Naive B cell (primary cell): Measurements from ENCODE around the gene MED13L. TPM values are rescaled to one million over a fixed set of nuclear protein-coding genes. Genes with fewer than 3 reads are reported as not detected.

Experiments used
- ATAC-seq, 2 donors: fragments of 150-1000 bp; cut with Tn5 transposase; 2 replicates each; pipeline ENCODE4 v1.10.0; 2021; ENCODE audit warnings: low read depth in 2 of 2, mild to moderate bottlenecking in 2 of 2, moderate library complexity in 2 of 2
- DNase-seq: peaks from one replicate; pipeline ENCODE4 v3.0.0; 2022
- H3K27ac Mint-ChIP-seq, 6 donors: one replicate each; pipeline ENCODE4 v1.8.0; 2020 to 2022; ENCODE audit warnings: mild to moderate bottlenecking in 6 of 6, mixed read lengths in 6 of 6, moderate library complexity in 5 of 6, inconsistent platforms in 2 of 6
- H3K27me3 Mint-ChIP-seq, 3 donors: one replicate each; pipeline ENCODE4 v1.8.0; 2021 to 2022; ENCODE audit warnings: mixed read lengths in 3 of 3, mild to moderate bottlenecking in 1 of 3
- H3K36me3 Mint-ChIP-seq, 2 donors: one replicate each; pipeline ENCODE4 v1.8.0; 2020 to 2022; ENCODE audit warnings: mixed read lengths in 2 of 2, inconsistent platforms in 1 of 2, mild to moderate bottlenecking in 1 of 2
- H3K4me1 Mint-ChIP-seq, 3 donors: one replicate each; pipeline ENCODE4 v1.8.0; 2020 to 2022; ENCODE audit warnings: mixed read lengths in 3 of 3, inconsistent platforms in 1 of 3, mild to moderate bottlenecking in 1 of 3, moderate library complexity in 1 of 3
- H3K4me3 Mint-ChIP-seq, 8 donors: one replicate each; pipeline ENCODE4 v1.8.0; 2020 to 2022; ENCODE audit warnings: mild to moderate bottlenecking in 8 of 8, mixed read lengths in 8 of 8, moderate library complexity in 8 of 8, inconsistent platforms in 2 of 8
- H3K9me3 Mint-ChIP-seq, 7 donors: one replicate each; pipeline ENCODE4 v1.8.0; 2020 to 2022; ENCODE audit warnings: mixed read lengths in 7 of 7, mild to moderate bottlenecking in 5 of 7, inconsistent platforms in 2 of 7, moderate library complexity in 1 of 7
- polyA plus RNA-seq, 6 donors: library from polyadenylated mRNA; unstranded; fragments of 300-500 nt; fragmentation: Illumina TruSeq; gene quantifications; one replicate each; pipeline ENCODE4 v1.2.3, GENCODE V29; 2021; ENCODE audit warnings: low read depth in 6 of 6

MED13L gene
- polyA plus RNA-seq, 6 donors from 2014 or later: 12.5 to 19.2 (median 16.2) TPM

- DNase-seq: no peak
- Mint-ChIP-seq H3K27me3 (no peaks in the 10 kb centered on the region), H3K4me1 (peaks cover 39 to 46% (median 41%) of the 10 kb centered on the region in 3 donors), H3K9me3 (no peaks in the 10 kb centered on the region), H3K27ac (peak overlapping the region in 1 of 6 donors; percentile 7), H3K4me3 (no peak overlapping the region), H3K36me3 (no peaks in the 10 kb centered on the region)
- ATAC-seq: no peak
These were observed 207.0 kb downstream of the MED13L start for GRCh38 chr12:116070444-116070843.

- DNase-seq: no peak
- peak overlapping the region in 1 of 6 donors; percentile 7 for H3K27ac Mint-ChIP-seq
- peaks cover 41 to 47% (median 45%) of the 10 kb centered on the region in 3 donors for H3K4me1 Mint-ChIP-seq
These were observed 207.6 kb downstream of the MED13L start for GRCh38 chr12:116069943-116070342.

GRCh38 chr12:116068853-116069252 lies 208.6 kb downstream of the MED13L start:
- no peaks in the 10 kb centered on the region for H3K36me3 Mint-ChIP-seq
- no peaks in the 10 kb centered on the region for H3K9me3 Mint-ChIP-seq
- peak overlapping the region in 4 of 6 donors; percentile 13 to 84 (median 50) for H3K27ac Mint-ChIP-seq
- no peak overlapping the region for H3K4me3 Mint-ChIP-seq
- no peaks in the 10 kb centered on the region for H3K27me3 Mint-ChIP-seq
- DNase-seq: no peak
- ATAC-seq: no peak
- H3K4me1 Mint-ChIP-seq: peaks cover 40 to 51% (median 45%) of the 10 kb centered on the region in 3 donors

More at GRCh38 chr12:116069943-116070342, 207.6 kb downstream of the MED13L start:
- Mint-ChIP-seq H3K36me3 (no peaks in the 10 kb centered on the region), H3K4me3 (no peak overlapping the region), H3K9me3 (no peaks in the 10 kb centered on the region), H3K27me3 (no peaks in the 10 kb centered on the region)
- ATAC-seq: no peak

GRCh38 chr12:116068371-116068770 lies 209.1 kb downstream of the MED13L start:
- no peak overlapping the region for H3K4me3 Mint-ChIP-seq
- no peaks in the 10 kb centered on the region for H3K36me3 Mint-ChIP-seq
- no peaks in the 10 kb centered on the region for H3K27me3 Mint-ChIP-seq
- peak overlapping the region in 4 of 6 donors; percentile 13 to 84 (median 44) for H3K27ac Mint-ChIP-seq
- ATAC-seq: no peak
- peaks cover 39 to 48% (median 45%) of the 10 kb centered on the region in 3 donors for H3K4me1 Mint-ChIP-seq
- DNase-seq: no peak
- H3K9me3 Mint-ChIP-seq: no peaks in the 10 kb centered on the region

- no peak for ATAC-seq
- Mint-ChIP-seq H3K27ac (peak overlapping the region in 4 of 6 donors; percentile 16 to 78 (median 31)), H3K9me3 (no peaks in the 10 kb centered on the region), H3K4me1 (peaks cover 40 to 48% (median 45%) of the 10 kb centered on the region in 3 donors), H3K27me3 (no peaks in the 10 kb centered on the region), H3K4me3 (no peak overlapping the region), H3K36me3 (no peaks in the 10 kb centered on the region)
- DNase-seq: no peak
These were observed 209.6 kb downstream of the MED13L start for GRCh38 chr12:116067892-116068291.

- DNase-seq (peak; percentile 50), ATAC-seq (peak; percentile 65 to 84)
- no peaks in the 10 kb centered on the region for H3K36me3 Mint-ChIP-seq
- H3K4me1 Mint-ChIP-seq: peaks cover 45 to 49% (median 46%) of the 10 kb centered on the region in 3 donors
- peak overlapping the region in 1 of 8 donors; percentile 4 for H3K4me3 Mint-ChIP-seq
- no peaks in the 10 kb centered on the region for H3K9me3 Mint-ChIP-seq
- H3K27me3 Mint-ChIP-seq: no peaks in the 10 kb centered on the region
- H3K27ac Mint-ChIP-seq: peak overlapping the region in 4 of 6 donors; percentile 24 to 78 (median 58)
These were observed 210.9 kb downstream of the MED13L start for GRCh38 chr12:116066381-116067230.

- ATAC-seq: no peak
- H3K27me3 Mint-ChIP-seq: no peaks in the 10 kb centered on the region
- no peaks in the 10 kb centered on the region for H3K36me3 Mint-ChIP-seq
- peaks cover 45 to 50% (median 49%) of the 10 kb centered on the region in 3 donors for H3K4me1 Mint-ChIP-seq
- no peak for DNase-seq
- H3K4me3 Mint-ChIP-seq: no peak overlapping the region
- H3K9me3 Mint-ChIP-seq: no peaks in the 10 kb centered on the region
- no peak overlapping the region for H3K27ac Mint-ChIP-seq
These were observed 211.9 kb downstream of the MED13L start for GRCh38 chr12:116065606-116066005.

GRCh38 chr12:116064493-116064892 lies 213.0 kb downstream of the MED13L start:
- ATAC-seq (no peak), DNase-seq (no peak)
- Mint-ChIP-seq H3K36me3 (no peaks in the 10 kb centered on the region), H3K27me3 (no peaks in the 10 kb centered on the region), H3K9me3 (no peaks in the 10 kb centered on the region), H3K27ac (no peak overlapping the region), H3K4me1 (peaks cover 45 to 57% (median 54%) of the 10 kb centered on the region in 3 donors), H3K4me3 (no peak overlapping the region)

- Mint-ChIP-seq H3K4me1 (peaks cover 28 to 52% (median 41%) of the 10 kb centered on the region in 3 donors), H3K4me3 (peak overlapping the region in 2 of 8 donors; percentile 3 to 34), H3K27me3 (no peaks in the 10 kb centered on the region), H3K27ac (peak overlapping the region in 5 of 6 donors; percentile 18 to 78 (median 70)), H3K36me3 (no peaks in the 10 kb centered on the region), H3K9me3 (no peaks in the 10 kb centered on the region)
- no peak for DNase-seq
- no peak for ATAC-seq
These were observed 214.8 kb downstream of the MED13L start for GRCh38 chr12:116062698-116063097.

GRCh38 chr12:116060764-116061163 lies 216.7 kb downstream of the MED13L start:
- H3K36me3 Mint-ChIP-seq: no peaks in the 10 kb centered on the region
- peaks cover 17 to 42% (median 24%) of the 10 kb centered on the region in 3 donors for H3K4me1 Mint-ChIP-seq
- H3K4me3 Mint-ChIP-seq: peak overlapping the region; percentile 3 to 82 (median 67)
- H3K9me3 Mint-ChIP-seq: no peaks in the 10 kb centered on the region
- H3K27me3 Mint-ChIP-seq: no peaks in the 10 kb centered on the region
- DNase-seq (peak; percentile 55), ATAC-seq (peak; percentile 99)
- peak overlapping the region; percentile 86 to 97 (median 94) for H3K27ac Mint-ChIP-seq

- no peak for ATAC-seq
- DNase-seq: no peak
- peak overlapping the region in 4 of 6 donors; percentile 91 to 97 (median 96) for H3K27ac Mint-ChIP-seq
- peak overlapping the region in 4 of 8 donors; percentile 42 to 79 (median 74) for H3K4me3 Mint-ChIP-seq
- H3K36me3 Mint-ChIP-seq: no peaks in the 10 kb centered on the region
- H3K4me1 Mint-ChIP-seq: peaks cover 8 to 41% (median 17%) of the 10 kb centered on the region in 3 donors
- H3K9me3 Mint-ChIP-seq: no peaks in the 10 kb centered on the region
- no peaks in the 10 kb centered on the region for H3K27me3 Mint-ChIP-seq
These were observed 217.6 kb downstream of the MED13L start for GRCh38 chr12:116059904-116060303.

- ATAC-seq (no peak), DNase-seq (no peak)
- Mint-ChIP-seq H3K27ac (no peak overlapping the region), H3K4me3 (no peak overlapping the region), H3K4me1 (peaks cover 10 to 43% (median 25%) of the 10 kb centered on the region in 3 donors), H3K27me3 (no peaks in the 10 kb centered on the region), H3K36me3 (no peaks in the 10 kb centered on the region), H3K9me3 (no peaks in the 10 kb centered on the region)
These were observed 218.9 kb downstream of the MED13L start for GRCh38 chr12:116058574-116058973.

GRCh38 chr12:116057356-116057755 lies 220.1 kb downstream of the MED13L start:
- no peak overlapping the region for H3K4me3 Mint-ChIP-seq
- peaks cover 14 to 46% (median 28%) of the 10 kb centered on the region in 3 donors for H3K4me1 Mint-ChIP-seq
- no peak overlapping the region for H3K27ac Mint-ChIP-seq
- no peaks in the 10 kb centered on the region for H3K27me3 Mint-ChIP-seq
- DNase-seq: no peak
- no peaks in the 10 kb centered on the region for H3K9me3 Mint-ChIP-seq
- H3K36me3 Mint-ChIP-seq: no peaks in the 10 kb centered on the region
- no peak for ATAC-seq
